HG03064 (cell line): ENCODE data around the gene DNAH6.

ENCODE experiments used
- ATAC-seq: cut with Tn5 transposase; IDR thresholded peaks from one replicate; pipeline ENCODE4 v1.9.1; 2021; ENCODE audit warnings: low read depth; ENCODE audit not compliant: unreplicated experiment

The DNAH6 gene

GRCh38 chr2:84686783-84687476 is 170.6 kb downstream of the DNAH6 start:
- no peak for ATAC-seq

- ATAC-seq: no peak
Measured at GRCh38 chr2:84687498-84688149, 171.3 kb downstream of the DNAH6 start.

- no peak for ATAC-seq
Measured at GRCh38 chr2:84690225-84690624, 173.9 kb downstream of the DNAH6 start.

GRCh38 chr2:84694088-84694622 is 177.9 kb downstream of the DNAH6 start:
- ATAC-seq: no peak

- ATAC-seq: no peak
Measured at GRCh38 chr2:84697895-84698294, 181.6 kb downstream of the DNAH6 start.

- no peak for ATAC-seq
Measured at GRCh38 chr2:84700006-84700405, 183.7 kb downstream of the DNAH6 start.

- no peak for ATAC-seq
Measured at GRCh38 chr2:84701880-84702279, 185.6 kb downstream of the DNAH6 start.

- ATAC-seq: no peak
Measured at GRCh38 chr2:84702941-84703340, 186.6 kb downstream of the DNAH6 start.

- no peak for ATAC-seq
Measured at GRCh38 chr2:84703831-84704230, 187.5 kb downstream of the DNAH6 start.

- ATAC-seq: no peak
Measured at GRCh38 chr2:84704505-84705244, 188.4 kb downstream of the DNAH6 start.

- no peak for ATAC-seq
Measured at GRCh38 chr2:84705858-84706257, 189.6 kb downstream of the DNAH6 start.

- no peak for ATAC-seq
Measured at GRCh38 chr2:84708442-84708841, 192.1 kb downstream of the DNAH6 start.

GRCh38 chr2:84711651-84712050 is 195.4 kb downstream of the DNAH6 start:
- no peak for ATAC-seq

GRCh38 chr2:84713441-84713840 is 197.1 kb downstream of the DNAH6 start:
- no peak for ATAC-seq

GRCh38 chr2:84716564-84716963 is 200.3 kb downstream of the DNAH6 start:
- no peak for ATAC-seq

- no peak for ATAC-seq
Measured at GRCh38 chr2:84717302-84717701, 201.0 kb downstream of the DNAH6 start.

- ATAC-seq: no peak
Measured at GRCh38 chr2:84719434-84719833, 203.1 kb downstream of the DNAH6 start.

- no peak for ATAC-seq
Measured at GRCh38 chr2:84723831-84724230, 207.5 kb downstream of the DNAH6 start.

- ATAC-seq: no peak
Measured at GRCh38 chr2:84725717-84726116, 209.4 kb downstream of the DNAH6 start.

- no peak for ATAC-seq
Measured at GRCh38 chr2:84727315-84727714, 211.0 kb downstream of the DNAH6 start.

- ATAC-seq: no peak
Measured at GRCh38 chr2:84729224-84729623, 212.9 kb downstream of the DNAH6 start.
